ENCODE data around the gene BPIFB2. TPM values are rescaled to one million over a fixed set of nuclear protein-coding genes. Genes with fewer than 3 reads are reported as not detected.
"Not testable (repeated sequence)": the region's sequence is repeated elsewhere in the genome, so short reads cannot be mapped to it uniquely, and the experiment has no call there.

BPIFB2 gene
- total RNA-seq, 8 experiments from 2014 or later: not detected

DNA sequence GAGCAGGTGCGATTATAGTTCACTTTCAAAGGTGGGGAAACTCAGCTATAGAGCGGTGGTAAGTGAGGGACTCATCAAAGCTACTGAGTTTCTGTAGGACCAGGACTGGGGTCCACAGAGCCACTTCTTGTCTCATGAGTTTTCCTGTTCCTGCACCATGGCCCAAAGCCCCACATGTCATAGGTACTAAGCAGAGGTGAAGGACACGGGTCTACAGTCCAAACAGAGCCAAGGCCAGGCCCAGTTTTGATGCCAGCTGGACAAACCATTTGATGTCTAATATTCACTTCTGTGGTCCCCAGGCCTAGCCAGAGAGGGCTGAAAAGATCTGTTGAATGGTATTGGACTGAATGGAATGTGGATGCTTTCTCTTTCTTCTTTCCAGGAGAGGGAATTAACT lies 34.9 kb downstream of the BPIFB2 start:
- no peak overlapping the region for H3K27ac ChIP-seq
- no peaks in the 10 kb centered on the region for H3K4me1 ChIP-seq (replicated peaks in 1 of 2)
- no peak overlapping the region for H3K4me3 ChIP-seq
- 0 to 83% (median 66%) methylated on average over 1 to 2 of the region's 3 CpGs; no CpG with 5 or more reads in 4 of the 10 experiments for WGBS, 10 experiments
- ATAC-seq (replicated peaks in 6 of 8): no peak
- in situ Hi-C loops (cut with MboI; ENCODE audit: low pct_unique_long_range_greater_than_20kb in 2 of 9, low sequenced_read_pairs in 9 of 9, unreplicated experiment in 9 of 9): no loop called here

DNA sequence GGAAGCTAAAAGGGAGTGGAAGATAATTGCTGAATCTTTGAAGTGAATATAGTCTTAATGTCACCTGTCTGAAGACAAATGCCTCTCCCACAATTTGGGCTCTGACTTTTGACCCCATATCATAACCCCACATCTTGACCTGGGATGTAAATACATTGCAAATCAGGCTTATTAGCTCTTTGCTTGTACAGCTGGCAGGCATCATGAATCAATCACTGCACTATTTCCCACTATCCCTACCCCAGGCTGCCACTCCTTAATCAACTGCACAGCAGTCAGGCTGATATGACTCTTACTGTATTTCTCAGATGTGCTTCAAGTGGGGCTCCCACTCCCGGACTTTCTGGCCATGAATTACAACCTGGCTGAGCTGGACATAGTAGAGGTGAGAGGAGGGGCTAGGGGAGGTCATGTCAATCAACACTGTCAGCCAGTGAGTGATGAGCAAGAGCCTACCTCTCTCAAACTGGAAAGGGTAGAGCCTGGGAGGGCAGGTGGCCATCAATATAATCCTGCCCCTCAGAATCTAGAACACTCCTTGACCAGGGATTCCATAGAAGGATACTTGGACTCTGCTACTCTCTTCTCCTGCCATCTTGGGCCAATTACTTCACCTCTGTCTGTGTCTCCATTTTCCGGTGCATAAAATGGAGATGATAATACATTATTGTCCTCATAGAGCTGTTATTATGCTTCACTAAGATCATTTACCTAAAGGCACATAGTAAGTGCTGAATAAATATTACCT lies 35.7 kb downstream of the BPIFB2 start:
- no peak for ATAC-seq (replicated peaks in 6 of 8)
- in situ Hi-C loops (cut with MboI; ENCODE audit: low pct_unique_long_range_greater_than_20kb in 2 of 9, low sequenced_read_pairs in 9 of 9, unreplicated experiment in 9 of 9): no loop called here
- 14 to 83% (median 83%) methylated on average over 1 to 2 of the region's 2 CpGs; no CpG with 5 or more reads in 5 of the 10 experiments for WGBS, 10 experiments

GRCh38 chr20:33043731-33044181 lies 36.3 kb downstream of the BPIFB2 start:
- H3K4me3 ChIP-seq: no peak overlapping the region
- in situ Hi-C loops (cut with MboI; ENCODE audit: low pct_unique_long_range_greater_than_20kb in 2 of 9, low sequenced_read_pairs in 9 of 9, unreplicated experiment in 9 of 9): no loop called here

More for the DNA sequence above, 35.7 kb downstream of the BPIFB2 start:
- Histone ChIP-seq H3K27ac (no peak overlapping the region), H3K4me1 (replicated peaks in 1 of 2) (no peaks in the 10 kb centered on the region), H3K4me3 (no peak overlapping the region)

GRCh38 chr20:33045129-33045721 lies 37.7 kb downstream of the BPIFB2 start:
- H3K27ac ChIP-seq; ATAC-seq (replicated peaks in 6 of 8); H3K4me3 ChIP-seq; in situ Hi-C loops (cut with MboI; ENCODE audit: low pct_unique_long_range_greater_than_20kb in 2 of 9, low sequenced_read_pairs in 9 of 9, unreplicated experiment in 9 of 9); H3K4me1 ChIP-seq (replicated peaks in 1 of 2): not testable (repeated sequence)
- WGBS, 10 experiments: 19 to 83% (median 69%) methylated on average over 2 to 14 of the region's 15 CpGs; no CpG with 5 or more reads in 2 of the 10 experiments

More at GRCh38 chr20:33043731-33044181, 36.3 kb downstream of the BPIFB2 start:
- no peak for ATAC-seq (replicated peaks in 6 of 8)
- H3K4me1 ChIP-seq (replicated peaks in 1 of 2): no peaks in the 10 kb centered on the region
- 0 to 43% (median 0%) methylated on average over 1 of the region's 1 CpG; no CpG with 5 or more reads in 2 of the 10 experiments for WGBS, 10 experiments
- H3K27ac ChIP-seq: no peak overlapping the region

- H3K27ac ChIP-seq: no peak overlapping the region
- 0 to 88% (median 33%) methylated on average over 1 to 3 of the region's 3 CpGs; no CpG with 5 or more reads in 1 of the 10 experiments for WGBS, 10 experiments
- in situ Hi-C loops (cut with MboI; ENCODE audit: low pct_unique_long_range_greater_than_20kb in 2 of 9, low sequenced_read_pairs in 9 of 9, unreplicated experiment in 9 of 9): no loop called here
- H3K4me3 ChIP-seq: no peak overlapping the region
- no peaks in the 10 kb centered on the region for H3K4me1 ChIP-seq (replicated peaks in 1 of 2)
- ATAC-seq (replicated peaks in 6 of 8): no peak
Measured at GRCh38 chr20:33046412-33046811, 38.9 kb downstream of the BPIFB2 start.

DNA sequence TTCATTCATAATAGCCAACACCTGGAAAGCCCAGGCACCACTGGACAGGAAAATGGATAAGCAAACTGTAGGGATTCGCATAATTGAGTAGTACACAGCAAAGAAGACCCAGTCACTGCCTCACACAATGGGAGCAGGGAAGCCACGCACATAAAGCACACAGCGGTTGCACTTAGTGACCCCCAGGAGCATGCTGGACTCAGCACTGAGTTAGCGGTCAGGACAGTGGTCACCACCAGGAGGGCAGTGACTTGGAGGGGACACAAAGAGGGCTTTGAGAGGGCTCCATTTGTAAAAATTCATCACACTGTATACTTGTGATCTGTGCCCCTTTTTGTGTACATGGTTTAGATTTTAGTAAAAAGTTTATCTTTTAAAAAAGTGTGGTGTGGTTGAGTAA lies 43.8 kb downstream of the BPIFB2 start:
- 17 to 71% (median 53%) methylated on average over 1 to 4 of the region's 4 CpGs; no CpG with 5 or more reads in 2 of the 10 experiments for WGBS, 10 experiments
- peak in 1 of 8 experiments; percentile 25 for ATAC-seq (replicated peaks in 6 of 8)
- Histone ChIP-seq H3K4me1 (replicated peaks in 1 of 2) (no peaks in the 10 kb centered on the region), H3K27ac (no peak overlapping the region), H3K4me3 (no peak overlapping the region)
- in situ Hi-C loops (cut with MboI; ENCODE audit: low pct_unique_long_range_greater_than_20kb in 2 of 9, low sequenced_read_pairs in 9 of 9, unreplicated experiment in 9 of 9): loop anchor here in 1 of 9 experiments (25.0 kb wide), 1 partner anchor 139 kb away; no protein-coding TSS in a partner anchor

DNA sequence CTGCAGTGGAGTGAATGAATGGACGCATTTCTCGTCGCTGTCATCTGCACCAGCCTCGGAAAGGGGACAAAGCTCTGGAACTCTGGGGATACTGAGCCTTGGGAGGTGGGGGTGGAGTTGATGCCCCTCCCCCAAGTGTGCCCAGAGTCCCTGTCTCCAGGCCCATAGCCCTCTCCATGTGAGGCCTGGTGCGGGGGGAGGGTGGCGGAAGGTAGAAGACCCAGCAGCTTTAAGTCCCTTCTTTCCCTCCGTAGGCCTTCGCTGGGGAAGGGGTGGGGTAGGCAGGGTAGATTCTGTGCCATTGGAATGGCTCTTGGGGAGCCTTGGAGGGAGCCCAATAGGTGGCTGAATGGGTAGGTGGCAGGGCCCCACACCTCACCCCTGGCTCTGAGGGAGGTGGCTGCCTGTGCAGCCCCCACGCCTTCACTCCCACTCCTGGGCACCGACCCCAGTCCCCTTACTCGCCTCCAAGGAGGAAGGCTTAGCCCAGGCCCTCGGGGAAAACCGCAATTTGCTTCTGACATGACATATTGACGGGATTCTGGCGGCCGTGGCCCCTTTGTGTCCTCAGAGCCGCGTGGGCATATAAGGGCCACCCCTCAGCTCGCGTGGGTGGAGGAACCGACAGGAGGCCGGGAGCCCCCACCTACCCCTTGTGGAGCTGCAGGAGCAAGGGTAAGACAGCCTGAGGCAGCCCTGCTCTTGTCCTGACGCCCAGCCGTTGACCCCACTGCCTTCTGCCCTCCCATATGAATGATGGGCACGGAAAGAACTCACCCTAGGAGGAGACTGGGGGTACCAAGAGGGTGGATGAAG lies 46.0 kb downstream of the BPIFB2 start, which contains the start of gene BPIFB3:
TSS of gene BPIFB3 (plus strand) at position 613 of the 816 bp plus-strand sequence. CDS start 1,533 bp downstream, outside the sequence.
- Histone ChIP-seq H3K4me3 (no peak within 1 kb of the TSS), H3K27ac (no peak within 1 kb of the TSS), H3K4me1 (replicated peaks in 1 of 2) (no peaks in the 10 kb centered on the region)
- ATAC-seq (replicated peaks in 6 of 8): no peak
- WGBS, 10 experiments: 12 to 87% (median 57%) methylated on average over 3 to 12 of the region's 25 CpGs; no CpG with 5 or more reads in 4 of the 10 experiments
- in situ Hi-C loops (cut with MboI; ENCODE audit: low pct_unique_long_range_greater_than_20kb in 2 of 9, low sequenced_read_pairs in 9 of 9, unreplicated experiment in 9 of 9): loop anchor here in 1 of 9 experiments (25.0 kb wide), 1 partner anchor 141 kb away; no protein-coding TSS in a partner anchor

DNA sequence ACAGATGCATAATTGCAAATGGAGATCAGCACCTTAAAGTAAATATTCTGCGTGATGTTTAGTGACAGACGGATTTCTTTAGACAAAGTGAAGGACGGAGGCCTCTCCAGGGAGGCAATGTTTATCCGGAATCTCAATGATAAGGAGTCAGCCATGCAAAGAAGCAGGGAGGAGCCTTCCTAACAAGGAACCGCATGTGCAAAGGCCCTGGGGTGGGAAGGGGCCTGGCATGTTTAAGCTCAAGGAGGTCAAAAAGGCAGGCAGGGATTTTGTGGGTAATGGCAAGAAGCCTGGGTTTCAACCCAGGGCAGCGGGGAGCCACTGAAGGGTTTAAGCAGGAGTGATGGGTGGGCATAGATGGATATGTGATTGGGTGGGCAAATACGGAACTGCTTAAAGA lies 46.9 kb downstream of the BPIFB2 start:
- no peak for ATAC-seq (replicated peaks in 6 of 8)
- 59 to 95% (median 84%) methylated on average over 2 to 6 of the region's 7 CpGs; no CpG with 5 or more reads in 2 of the 10 experiments for WGBS, 10 experiments
- in situ Hi-C loops (cut with MboI; ENCODE audit: low pct_unique_long_range_greater_than_20kb in 2 of 9, low sequenced_read_pairs in 9 of 9, unreplicated experiment in 9 of 9): loop anchor here in 1 of 9 experiments (25.0 kb wide), 1 partner anchor 142 kb away; no protein-coding TSS in a partner anchor

DNA sequence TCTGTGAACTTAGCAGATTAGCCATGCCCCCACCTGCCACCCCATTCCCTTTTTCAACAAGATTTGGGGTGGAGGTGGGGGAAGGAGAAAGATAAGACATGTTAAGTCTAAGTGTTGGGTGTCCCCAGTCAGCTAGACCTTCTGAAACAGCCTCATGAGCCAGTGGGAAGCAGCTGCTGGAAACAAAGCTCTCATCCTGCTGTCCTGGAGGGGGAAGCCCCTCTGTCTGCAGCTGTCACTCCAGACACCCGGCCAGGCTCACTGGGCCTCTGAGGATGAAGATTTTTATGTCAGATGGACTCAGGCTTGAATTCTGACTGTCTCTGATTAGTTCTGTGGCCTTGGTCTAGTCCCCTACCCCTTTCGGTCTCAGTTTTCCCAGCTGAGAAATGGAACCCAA lies 47.3 kb downstream of the BPIFB2 start:
- Histone ChIP-seq H3K4me1 (replicated peaks in 1 of 2) (no peaks in the 10 kb centered on the region), H3K27ac (no peak overlapping the region), H3K4me3 (no peak overlapping the region)
- in situ Hi-C loops (cut with MboI; ENCODE audit: low pct_unique_long_range_greater_than_20kb in 2 of 9, low sequenced_read_pairs in 9 of 9, unreplicated experiment in 9 of 9): loop anchor here in 1 of 9 experiments (25.0 kb wide), 1 partner anchor 142 kb away; no protein-coding TSS in a partner anchor
- 0 to 100% (median 50%) methylated on average over 1 of the region's 2 CpGs; no CpG with 5 or more reads in 7 of the 10 experiments for whole genome bisulfite sequencing, 10 experiments
- ATAC-seq (replicated peaks in 6 of 8): no peak

More for the DNA sequence above, 46.9 kb downstream of the BPIFB2 start:
- Histone ChIP-seq H3K4me1 (replicated peaks in 1 of 2) (no peaks in the 10 kb centered on the region), H3K27ac (no peak overlapping the region), H3K4me3 (no peak overlapping the region)

DNA sequence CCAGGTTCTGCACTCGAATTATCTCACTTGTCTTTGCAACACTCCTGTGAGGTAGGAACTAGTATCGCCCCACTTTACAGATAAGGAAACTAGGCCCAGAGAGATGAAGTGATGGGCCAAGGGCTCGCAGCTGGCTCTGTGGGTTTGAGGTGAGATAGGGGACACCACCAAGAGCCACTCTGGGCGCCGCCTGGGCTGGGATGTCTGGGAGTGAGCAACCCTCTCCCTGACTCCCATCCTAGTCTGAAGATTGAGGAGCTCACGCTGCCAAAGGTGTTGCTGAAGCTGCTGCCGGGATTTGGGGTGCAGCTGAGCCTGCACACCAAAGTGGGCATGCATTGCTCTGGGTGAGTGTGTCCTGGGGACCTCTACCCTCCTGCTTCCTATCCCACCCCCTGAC lies 51.6 kb downstream of the BPIFB2 start:
- Histone ChIP-seq H3K27ac (no peak overlapping the region), H3K4me3 (no peak overlapping the region), H3K4me1 (replicated peaks in 1 of 2) (peaks cover 9% of the 10 kb centered on the region in 2 donors)
- no peak for ATAC-seq (replicated peaks in 6 of 8)
- 46 to 94% (median 89%) methylated on average over 2 to 4 of the region's 7 CpGs; no CpG with 5 or more reads in 5 of the 10 experiments for WGBS, 10 experiments
- in situ Hi-C loops (cut with MboI; ENCODE audit: low pct_unique_long_range_greater_than_20kb in 2 of 9, low sequenced_read_pairs in 9 of 9, unreplicated experiment in 9 of 9): loop anchor here in 1 of 9 experiments (25.0 kb wide), 1 partner anchor 147 kb away; no protein-coding TSS in a partner anchor

DNA sequence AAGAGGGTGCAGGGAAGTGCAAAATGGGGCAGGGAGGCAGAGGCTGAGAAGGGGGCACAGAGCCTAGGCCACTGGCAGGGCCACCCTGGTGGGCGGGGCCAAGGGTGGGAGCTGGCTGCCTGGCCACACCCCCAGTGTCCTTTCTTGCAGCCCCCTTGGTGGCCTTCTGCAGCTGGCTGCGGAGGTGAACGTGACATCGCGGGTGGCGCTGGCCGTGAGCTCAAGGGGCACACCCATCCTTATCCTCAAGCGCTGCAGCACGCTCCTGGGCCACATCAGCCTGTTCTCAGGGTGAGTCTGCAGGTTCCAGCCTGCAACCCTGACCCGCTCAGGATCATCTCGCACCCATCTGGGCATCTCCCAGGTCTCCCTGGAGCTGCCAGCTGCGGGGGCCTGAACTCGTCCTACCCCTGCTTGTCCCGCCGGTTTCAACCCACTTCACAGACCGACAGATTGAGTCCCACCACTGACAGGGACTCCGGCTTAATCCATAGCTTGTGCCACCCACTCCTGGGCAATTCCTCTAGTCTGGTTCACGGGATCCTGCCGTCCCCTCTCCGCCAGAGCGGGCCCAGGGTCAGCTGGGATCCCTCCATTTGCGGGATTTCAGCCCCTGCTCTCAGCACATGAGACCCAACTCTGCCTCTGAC lies 52.4 kb downstream of the BPIFB2 start:
- in situ Hi-C loops (cut with MboI; ENCODE audit: low pct_unique_long_range_greater_than_20kb in 2 of 9, low sequenced_read_pairs in 9 of 9, unreplicated experiment in 9 of 9): loop anchor here in 1 of 9 experiments (25.0 kb wide), 1 partner anchor 148 kb away; no protein-coding TSS in a partner anchor
- WGBS, 10 experiments: 80 to 94% (median 87%) methylated on average over 1 to 3 of the region's 22 CpGs; no CpG with 5 or more reads in 7 of the 10 experiments
- Histone ChIP-seq H3K4me3 (no peak overlapping the region), H3K27ac (no peak overlapping the region), H3K4me1 (replicated peaks in 1 of 2) (peaks cover 9% of the 10 kb centered on the region in 2 donors)
- no peak for ATAC-seq (replicated peaks in 6 of 8)

DNA sequence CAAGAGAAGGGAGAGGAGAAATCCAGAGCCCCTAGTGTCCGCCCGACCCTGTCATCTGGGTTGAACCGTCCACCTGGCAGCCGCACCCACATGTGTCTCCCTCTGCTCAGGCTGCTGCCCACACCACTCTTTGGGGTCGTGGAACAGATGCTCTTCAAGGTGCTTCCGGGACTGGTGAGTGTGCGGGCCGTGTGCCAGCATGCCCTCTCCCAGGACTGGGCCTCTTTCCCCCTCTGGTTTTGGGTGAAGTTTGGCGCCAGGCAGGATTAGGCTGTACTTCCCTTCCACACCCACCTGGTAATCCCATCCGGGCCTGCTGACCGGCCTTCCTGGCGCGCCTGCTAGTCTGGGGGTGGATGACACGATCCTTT lies 54.1 kb downstream of the BPIFB2 start:
- in situ Hi-C loops (cut with MboI; ENCODE audit: low pct_unique_long_range_greater_than_20kb in 2 of 9, low sequenced_read_pairs in 9 of 9, unreplicated experiment in 9 of 9): loop anchor here in 1 of 9 experiments (25.0 kb wide), 1 partner anchor 149 kb away; no protein-coding TSS in a partner anchor
- 60 to 100% (median 82%) methylated on average over 1 to 4 of the region's 14 CpGs; no CpG with 5 or more reads in 6 of the 10 experiments for WGBS, 10 experiments
- H3K27ac ChIP-seq: no peak overlapping the region
- no peak for ATAC-seq (replicated peaks in 6 of 8)
- H3K4me1 ChIP-seq (replicated peaks in 1 of 2): peaks cover 9% of the 10 kb centered on the region in 2 donors
- H3K4me3 ChIP-seq: no peak overlapping the region

All from motor neuron (in vitro differentiated cells).